Erythroblast (primary cell): ENCODE results near the gene RCAN3.

ENCODE experiments used
- DNase-seq, 2 experiments: peaks; one replicate each; lab custom pipeline; 2025; lab: John Stamatoyannopoulos, UW
- GATA1 ChIP-seq: IDR thresholded peaks from 2 replicates; pipeline ENCODE4 v1.6.1; 2011; ENCODE audit warnings: low read depth, mild to moderate bottlenecking, control low read depth, low read length, moderate library complexity
- POLR2A ChIP-seq: IDR thresholded peaks from 2 replicates; pipeline ENCODE4 v1.6.1; 2011; ENCODE audit warnings: mild to moderate bottlenecking, low read length

Gene RCAN3

DNA sequence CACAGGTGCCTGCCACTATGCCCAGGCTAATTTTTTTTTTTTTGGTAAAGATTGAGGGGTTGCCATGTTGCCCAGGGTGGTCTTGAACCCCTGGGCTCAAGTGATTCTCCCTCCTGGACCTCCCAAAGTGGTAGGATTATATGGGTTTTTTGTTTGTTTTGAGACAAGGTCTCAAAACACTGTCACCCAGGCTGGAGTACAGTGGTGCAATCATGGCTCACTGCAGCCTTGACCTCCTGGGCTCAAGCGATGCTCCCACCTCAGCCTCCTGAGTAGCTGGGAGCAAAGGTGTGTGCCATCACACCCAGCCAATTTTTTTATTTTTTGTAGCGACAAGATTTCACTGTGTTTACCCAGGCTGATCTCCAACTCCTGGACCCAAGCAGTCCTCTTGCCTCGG is 8.9 kb upstream of the RCAN3 start:
- DNase-seq = no peak
- TF ChIP-seq GATA1 (no peak), POLR2A (no peak)

DNA sequence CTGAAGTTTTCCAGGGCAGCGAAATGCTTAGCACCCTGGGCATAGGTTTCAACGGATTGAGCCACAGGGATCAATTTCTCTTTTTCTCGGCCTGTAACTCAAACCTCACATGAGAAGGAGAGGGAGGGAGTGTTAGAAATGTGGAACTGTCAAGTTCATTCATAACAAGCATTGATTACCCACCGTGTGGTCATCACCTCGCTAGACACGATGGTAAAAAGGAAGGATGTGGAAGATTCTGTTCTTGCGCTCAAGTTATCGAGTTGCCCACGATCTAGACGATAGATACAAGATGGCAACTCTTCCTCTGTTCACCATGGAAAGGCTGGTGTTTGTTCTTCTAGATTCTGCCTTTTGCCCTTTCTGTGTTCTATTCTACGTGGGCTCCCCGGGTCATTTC is 4.0 kb upstream of the RCAN3 start:
- TF ChIP-seq GATA1 = no peak
- no peak for TF ChIP-seq POLR2A
- DNase-seq = no peak

DNA sequence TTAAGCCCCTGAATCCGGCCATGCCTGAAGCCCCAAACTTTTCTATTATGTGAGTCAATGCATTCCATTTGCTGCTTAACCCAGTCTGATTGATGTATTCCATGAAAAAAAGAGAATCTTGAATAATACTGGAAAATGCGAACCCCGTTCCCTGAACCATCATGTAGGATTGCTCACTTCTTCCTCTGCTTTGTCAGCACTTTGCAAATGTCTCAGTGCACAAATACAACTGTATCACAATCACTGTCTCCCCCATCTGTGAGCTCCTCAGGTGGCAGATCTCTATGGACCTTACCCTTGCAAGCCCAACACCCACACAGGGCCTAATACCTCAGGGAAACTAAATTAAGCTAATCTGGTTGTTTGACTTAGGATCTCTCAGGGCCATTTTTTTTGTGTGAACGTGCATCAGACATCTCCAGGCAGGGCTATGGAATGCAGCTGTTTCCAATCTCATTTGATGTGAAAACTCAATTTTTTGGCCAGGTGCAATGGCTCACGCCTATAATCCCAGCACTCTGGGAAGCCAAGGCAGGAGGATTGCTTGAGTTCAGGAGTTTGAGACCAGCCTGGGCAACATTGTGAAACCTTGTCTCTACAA is 2.1 kb upstream of the RCAN3 start:
- TF ChIP-seq POLR2A = no peak
- no peak for DNase-seq

DNA sequence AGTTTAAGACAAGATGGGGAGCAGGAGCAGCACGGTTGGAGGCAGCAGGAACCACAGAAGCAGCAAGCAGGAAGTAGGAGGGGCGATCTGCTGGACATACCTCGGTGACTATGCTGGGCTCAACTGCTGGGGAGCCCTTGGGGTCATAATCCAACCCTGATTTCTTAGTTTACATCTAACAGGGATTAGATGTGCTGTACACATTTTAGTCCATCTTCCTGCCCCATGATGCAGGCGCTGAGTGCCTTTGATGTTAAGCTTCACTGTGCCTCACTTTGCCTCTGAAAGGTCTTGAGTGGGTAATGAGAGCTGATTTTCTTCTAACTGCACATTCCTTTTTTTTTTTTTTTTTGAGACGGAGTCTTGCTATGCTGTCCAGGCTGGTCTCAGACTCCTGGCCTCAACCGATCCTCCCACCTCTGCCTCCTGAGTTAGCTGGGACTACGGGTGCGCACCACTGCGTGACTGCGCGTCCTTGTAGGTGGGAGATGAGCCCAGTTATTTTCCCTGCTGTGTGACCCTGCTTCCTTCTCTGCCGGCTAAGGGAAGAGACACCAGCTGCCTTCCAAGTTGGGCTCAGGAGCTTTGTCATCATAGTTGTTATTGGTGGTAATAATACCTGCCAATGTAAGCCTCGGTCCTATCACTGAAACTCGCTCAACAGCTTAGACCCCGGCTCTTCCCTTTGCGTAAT is 1.1 kb upstream of the RCAN3 start:
- DNase-seq = peak in 1 of 2 experiments; percentile 8
- TF ChIP-seq GATA1 = no peak
- no peak for TF ChIP-seq POLR2A

DNA sequence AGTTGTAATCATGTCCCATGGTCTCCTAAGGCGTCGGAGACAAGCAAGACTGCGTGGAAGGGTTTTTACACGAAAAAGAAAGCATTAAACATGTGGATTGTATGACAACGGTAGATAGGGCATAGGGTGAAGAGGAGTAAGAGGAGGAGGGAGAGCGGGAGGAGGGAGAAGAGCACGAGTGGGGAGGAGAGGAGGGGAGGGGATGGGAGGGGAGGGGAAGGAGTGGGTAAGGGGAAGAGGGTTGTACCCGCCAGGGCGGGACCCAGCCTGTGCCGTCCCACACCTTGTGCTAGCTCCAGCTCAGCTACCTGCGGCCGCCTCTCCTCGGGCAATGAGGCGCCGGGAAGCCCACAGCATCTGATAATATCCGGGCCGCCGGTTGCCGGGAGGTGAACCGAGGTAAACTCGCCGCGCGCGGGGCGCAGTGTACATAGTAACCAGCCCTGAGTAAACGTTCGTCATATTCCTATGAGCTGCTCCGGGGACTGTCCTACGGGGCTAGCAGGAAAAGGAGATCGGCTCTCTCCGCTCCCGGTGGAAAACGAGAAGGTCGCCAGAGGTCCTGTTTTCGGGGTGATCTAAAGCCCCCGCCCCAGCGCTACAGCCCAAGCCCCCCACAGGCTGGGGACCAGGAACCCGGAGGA is 449 bp upstream of the RCAN3 start:
- DNase-seq = peak in 1 of 2 experiments; percentile 62
- TF ChIP-seq POLR2A (peak; percentile 31), GATA1 (no peak)

DNA sequence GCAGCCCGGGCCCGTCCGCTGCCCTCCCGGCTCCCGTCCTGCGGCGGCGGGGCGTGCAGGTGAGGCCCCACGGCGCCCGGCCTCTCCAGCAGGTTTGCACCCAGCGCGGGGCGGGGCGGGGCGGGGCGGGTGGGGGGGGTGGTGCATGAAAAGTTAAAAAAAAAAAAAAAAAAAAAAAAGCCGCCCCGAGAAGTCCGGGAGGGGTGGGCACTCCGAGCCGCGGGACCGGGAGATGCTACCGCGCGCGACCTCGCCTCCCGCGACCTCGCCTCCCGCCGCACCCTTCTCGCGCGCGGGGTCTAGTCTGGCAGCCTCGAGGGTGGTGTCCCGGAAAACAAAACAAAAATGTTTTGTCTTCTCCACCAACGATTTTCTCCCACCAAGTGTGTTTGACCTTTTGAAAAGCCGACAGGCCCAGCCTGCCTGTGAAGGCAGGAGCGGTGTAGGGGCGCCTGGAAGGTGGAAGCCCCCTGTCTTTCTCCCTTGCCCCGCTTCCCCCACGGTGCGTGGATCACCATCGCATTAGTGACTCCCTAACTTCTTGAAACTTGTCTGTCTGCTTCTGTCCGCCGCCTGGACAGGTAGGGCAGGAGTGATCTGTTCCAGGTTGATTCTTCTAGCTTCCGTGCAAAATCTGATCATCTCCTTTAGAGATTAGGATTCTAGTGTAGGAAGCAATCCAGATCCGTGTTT is 569 bp downstream of the RCAN3 start:
- TF ChIP-seq GATA1 (no peak), POLR2A (no peak)
- DNase-seq = no peak

DNA sequence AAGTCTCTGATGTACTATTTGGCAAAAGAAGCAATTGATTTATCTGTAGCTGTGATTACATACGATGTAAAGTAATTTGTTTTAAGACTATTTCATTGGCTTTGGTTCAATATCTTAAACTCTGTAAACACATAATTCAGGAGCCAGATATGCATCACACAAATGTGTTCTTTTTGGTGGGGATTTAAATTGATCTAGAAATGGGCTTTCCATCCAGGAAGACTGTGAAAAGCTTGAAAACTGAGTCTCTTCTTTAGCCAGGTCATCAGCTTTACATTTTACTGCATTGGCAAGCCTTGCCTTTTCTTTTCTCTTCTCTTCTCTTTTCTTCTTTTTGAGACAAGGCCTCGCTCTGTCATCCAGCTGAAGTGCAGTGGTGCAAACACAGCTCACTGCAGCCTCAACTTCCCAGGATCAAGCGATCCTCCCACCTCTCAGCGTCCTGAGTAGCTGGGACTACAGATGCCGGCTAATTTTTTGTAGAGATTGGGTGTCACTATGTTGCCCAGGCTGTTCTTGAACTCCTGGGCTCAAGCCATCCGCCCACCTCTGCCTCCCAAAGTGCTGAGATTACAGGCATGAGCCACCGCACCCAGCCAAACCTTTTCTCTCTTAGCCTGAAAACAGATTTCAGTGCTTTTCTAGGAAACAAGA is 1.4 kb downstream of the RCAN3 start:
- DNase-seq = no peak
- TF ChIP-seq GATA1 (no peak), POLR2A (no peak)

DNA sequence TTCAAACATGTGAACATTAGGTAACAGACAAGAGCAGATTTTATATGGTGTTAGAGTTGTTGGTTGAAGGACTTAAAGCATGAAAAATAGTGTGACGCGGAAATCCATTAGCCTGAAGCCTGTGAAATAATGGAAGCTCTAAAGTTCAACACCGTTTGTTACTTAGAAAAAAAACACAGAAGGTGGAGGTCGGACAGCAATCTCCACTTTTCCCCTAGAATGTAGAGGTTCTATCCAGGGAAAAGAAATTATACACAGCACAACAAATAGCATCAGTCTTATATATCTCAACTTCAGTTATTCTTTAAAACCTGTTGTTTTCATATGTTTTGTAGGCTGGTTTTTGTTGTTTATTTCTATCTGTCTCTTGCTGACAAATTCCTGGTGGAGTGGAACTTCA is 1.9 kb downstream of the RCAN3 start:
- TF ChIP-seq GATA1 (no peak), POLR2A (no peak)
- no peak for DNase-seq

DNA sequence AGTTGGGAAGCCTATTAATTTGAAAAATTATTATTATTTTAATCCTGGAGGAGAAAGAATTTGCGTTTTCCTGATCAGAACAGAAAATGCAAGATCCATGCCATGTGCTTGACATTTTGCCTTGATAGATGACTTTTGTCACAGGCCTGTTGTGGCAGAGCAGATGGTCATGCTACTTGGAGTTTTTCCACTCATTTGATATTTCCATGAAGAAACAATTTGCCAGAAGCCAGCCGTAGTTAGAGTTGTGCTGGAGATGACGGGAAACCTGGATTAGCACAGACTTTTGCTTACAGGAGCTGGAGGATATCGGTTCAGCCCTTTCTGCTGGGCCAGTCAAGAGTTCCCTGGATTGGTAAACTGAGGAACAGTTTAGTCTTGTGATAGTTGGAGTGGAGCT is 3.2 kb downstream of the RCAN3 start:
- TF ChIP-seq POLR2A (no peak), GATA1 (no peak)
- no peak for DNase-seq

DNA sequence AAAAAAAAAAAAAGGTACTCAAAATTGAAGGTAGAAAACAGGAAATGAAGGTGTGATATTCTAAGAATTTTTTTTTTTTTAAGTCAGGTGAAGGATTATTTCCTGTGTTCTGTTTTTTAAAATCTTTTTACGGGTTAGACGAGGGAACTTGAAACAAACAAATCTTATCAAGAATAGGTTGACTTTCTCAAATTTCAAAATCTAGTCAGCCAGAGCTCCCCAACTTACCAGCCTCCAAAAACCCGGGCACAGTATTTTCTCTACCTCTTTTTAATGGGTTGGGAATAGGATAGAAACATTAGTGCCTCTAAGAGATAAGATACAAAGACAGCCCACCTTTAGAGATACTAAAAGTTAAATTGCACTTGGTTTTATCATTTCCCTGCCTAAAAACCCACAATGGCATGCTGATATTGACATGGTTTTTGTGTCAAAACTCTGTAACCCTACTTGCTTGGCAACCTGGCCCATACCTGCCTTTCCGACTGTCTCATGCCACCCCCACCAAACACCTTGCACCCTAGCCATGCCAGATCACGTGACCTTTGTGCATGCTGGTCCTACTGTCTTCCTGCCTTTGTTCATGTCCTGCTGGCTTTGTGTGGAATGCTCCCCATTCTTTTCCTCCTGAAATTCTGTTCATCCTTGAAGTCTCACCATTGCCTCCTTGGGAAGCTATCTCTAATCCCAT is 4.2 kb downstream of the RCAN3 start:
- no peak for DNase-seq
- TF ChIP-seq POLR2A = no peak

DNA sequence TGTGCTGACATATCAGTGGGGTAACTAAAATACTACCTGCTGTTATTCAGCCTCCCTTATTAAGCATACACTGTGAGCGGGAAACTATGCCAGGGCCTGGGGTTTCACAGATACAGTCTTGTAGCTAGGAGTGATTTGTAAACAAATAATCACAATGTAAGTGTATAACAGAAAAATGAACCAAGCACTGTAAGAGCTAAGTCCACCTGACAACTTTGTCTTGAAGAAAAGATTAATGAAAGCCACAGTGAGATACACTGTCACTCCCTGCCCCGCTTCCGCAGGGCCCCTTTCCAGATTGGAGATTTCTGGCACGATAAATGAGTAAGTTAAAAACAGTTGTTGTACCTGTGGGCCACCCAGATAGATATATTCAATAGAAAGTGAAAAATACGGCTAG is 4.8 kb downstream of the RCAN3 start:
- TF ChIP-seq GATA1 = no peak
- TF ChIP-seq POLR2A = no peak
- DNase-seq = no peak

DNA sequence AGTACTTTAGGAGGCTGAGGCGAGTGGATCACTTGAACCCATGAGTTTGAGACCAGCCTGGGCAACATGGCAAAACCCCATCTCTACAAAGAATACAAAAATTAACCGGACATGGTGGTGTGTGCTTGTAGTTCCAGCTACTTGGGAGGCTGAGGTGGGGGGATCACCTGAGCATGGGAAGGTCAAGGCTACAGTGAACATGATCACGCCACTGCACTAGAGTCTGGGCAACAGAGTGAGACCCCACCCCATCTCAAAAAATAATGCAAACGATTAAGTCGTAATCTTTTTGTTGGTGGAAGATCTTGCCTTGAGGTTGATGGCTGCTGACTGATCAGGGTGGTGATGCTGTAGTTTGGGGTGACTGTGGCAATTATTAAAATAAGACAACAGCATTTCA is 6.3 kb downstream of the RCAN3 start:
- TF ChIP-seq GATA1 (no peak), POLR2A (no peak)
- DNase-seq = no peak

DNA sequence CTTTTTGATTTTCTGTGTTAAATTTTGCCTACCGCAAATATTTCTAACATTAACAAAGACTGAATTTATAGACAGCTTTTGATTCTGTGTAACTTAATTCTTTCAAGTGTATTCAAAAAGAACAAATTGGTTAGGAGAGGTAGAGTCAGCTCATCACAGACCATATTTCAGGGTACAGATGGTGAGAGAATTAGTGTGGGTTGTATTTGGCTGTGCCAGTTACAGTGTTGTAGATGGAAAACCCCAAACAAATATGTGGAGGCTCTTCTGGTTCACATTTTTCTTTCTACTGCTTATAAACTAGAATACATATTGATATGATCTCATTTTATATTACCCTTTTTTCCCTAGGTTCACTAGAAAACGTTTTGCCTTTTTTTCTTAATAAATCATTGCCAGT is 11.1 kb downstream of the RCAN3 start:
- no peak for TF ChIP-seq GATA1
- TF ChIP-seq POLR2A = no peak
- DNase-seq = no peak
